GM12874 (cell line): ENCODE measurements around the gene CCDC88A.

Source experiments
- CTCF ChIP-seq: IDR thresholded peaks from 2 replicates; pipeline ENCODE4 v1.5.1; 2011; ENCODE audit warnings: low read depth, mild to moderate bottlenecking, control low read depth, low read length, moderate library complexity; ENCODE audit not compliant: insufficient read depth

CCDC88A gene

GRCh38 chr2:55408098-55408882 is 11.4 kb downstream of the CCDC88A start:
- TF ChIP-seq CTCF = no peak

GRCh38 chr2:55405116-55405515 is 14.5 kb downstream of the CCDC88A start:
- TF ChIP-seq CTCF = no peak

- no peak for TF ChIP-seq CTCF
Observed at GRCh38 chr2:55403256-55403998, 16.2 kb downstream of the CCDC88A start.

GRCh38 chr2:55401124-55401523 is 18.5 kb downstream of the CCDC88A start:
- no peak for TF ChIP-seq CTCF

GRCh38 chr2:55400332-55400731 is 19.3 kb downstream of the CCDC88A start:
- TF ChIP-seq CTCF = no peak

- no peak for TF ChIP-seq CTCF
Observed at GRCh38 chr2:55399815-55400214, 19.8 kb downstream of the CCDC88A start.

GRCh38 chr2:55395724-55396605 is 23.7 kb downstream of the CCDC88A start:
- TF ChIP-seq CTCF = no peak
